GM12864 (cell line): Measurements from ENCODE around the gene TANK.

ENCODE experiments used
- DNase-seq: peaks from one replicate; pipeline ENCODE4 v3.0.0-alpha.2; 2011; ENCODE audit warnings: low read depth
- H3K4me3 ChIP-seq: 2 replicates; pipeline ENCODE4 v1.5.1; 2011; ENCODE audit warnings: mild to moderate bottlenecking, low read depth, low read length, control low read depth
- CTCF ChIP-seq: IDR thresholded peaks from 2 replicates; pipeline ENCODE4 v1.5.1; 2011; ENCODE audit warnings: low read depth, mild to moderate bottlenecking, moderate library complexity, low read length, control low read depth, inconsistent platforms; ENCODE audit errors: missing control alignments

TANK gene

GRCh38 chr2:161160226-161161073 is at the start of gene TANK:
TANK (plus strand) TSS chr2:161160428; CDS start chr2:161179663, 19,235 bp downstream.
- peak within 1 kb of the TSS; percentile 78 for H3K4me3 ChIP-seq
- TF ChIP-seq CTCF = peak; percentile 5
- DNase-seq = peak; percentile 94

GRCh38 chr2:161111531-161111930 is 48.7 kb upstream of the TANK start:
- DNase-seq = no peak
- H3K4me3 ChIP-seq = no peak overlapping the region
- no peak for TF ChIP-seq CTCF

- TF ChIP-seq CTCF = no peak
- H3K4me3 ChIP-seq = no peak overlapping the region
- DNase-seq = no peak
These were observed 47.3 kb upstream of the TANK start for GRCh38 chr2:161112908-161113307.

- DNase-seq = no peak
- no peak for TF ChIP-seq CTCF
- no peak overlapping the region for H3K4me3 ChIP-seq
These were observed 46.3 kb upstream of the TANK start for GRCh38 chr2:161113693-161114575.

GRCh38 chr2:161115205-161115604 is 45.0 kb upstream of the TANK start:
- DNase-seq = no peak
- TF ChIP-seq CTCF = no peak
- H3K4me3 ChIP-seq = no peak overlapping the region

GRCh38 chr2:161115605-161116380 is 44.4 kb upstream of the TANK start:
- no peak for TF ChIP-seq CTCF
- no peak for DNase-seq
- H3K4me3 ChIP-seq = no peak overlapping the region
